ENCODE data around the gene IFT122. TPM values are rescaled to one million over a fixed set of nuclear protein-coding genes. Genes with fewer than 3 reads are reported as not detected.
A peak's percentile ranks its signal among the peaks of the same experiment; 100 is the strongest.

Gene IFT122
- total RNA-seq, 6 experiments from 2014 or later = 7.1 to 16.8 (median 11.5) TPM

- peak; percentile 56 to 83 (median 74) for ATAC-seq
- 36% methylated on average over 4 of the region's 4 CpGs for WGBS (ENCODE audit: insufficient coverage, low coverage, low lambda C conversion rate, missing lambda C conversion rate)
- intact Hi-C loops (cut with DNase I) = no loop called here
- Histone ChIP-seq H3K27me3 (no peaks in the 10 kb centered on the region), H3K27ac (peak overlapping the region; percentile 30 to 83 (median 35)), H3K9me3 (no peaks in the 10 kb centered on the region), H3K36me3 (peaks cover 0 to 5% (median 2%) of the 10 kb centered on the region in 4 donors), H3K4me3 (peak overlapping the region in 1 of 3 donors; percentile 3), H3K4me1 (peaks cover 0 to 52% (median 16%) of the 10 kb centered on the region in 4 donors)
- DNase-seq = peak in 1 of 3 donors; percentile 60
- TF ChIP-seq POLR2A (IDR thresholded peaks at IDR 0.05) = no peak
- TF ChIP-seq, protein P1, sequence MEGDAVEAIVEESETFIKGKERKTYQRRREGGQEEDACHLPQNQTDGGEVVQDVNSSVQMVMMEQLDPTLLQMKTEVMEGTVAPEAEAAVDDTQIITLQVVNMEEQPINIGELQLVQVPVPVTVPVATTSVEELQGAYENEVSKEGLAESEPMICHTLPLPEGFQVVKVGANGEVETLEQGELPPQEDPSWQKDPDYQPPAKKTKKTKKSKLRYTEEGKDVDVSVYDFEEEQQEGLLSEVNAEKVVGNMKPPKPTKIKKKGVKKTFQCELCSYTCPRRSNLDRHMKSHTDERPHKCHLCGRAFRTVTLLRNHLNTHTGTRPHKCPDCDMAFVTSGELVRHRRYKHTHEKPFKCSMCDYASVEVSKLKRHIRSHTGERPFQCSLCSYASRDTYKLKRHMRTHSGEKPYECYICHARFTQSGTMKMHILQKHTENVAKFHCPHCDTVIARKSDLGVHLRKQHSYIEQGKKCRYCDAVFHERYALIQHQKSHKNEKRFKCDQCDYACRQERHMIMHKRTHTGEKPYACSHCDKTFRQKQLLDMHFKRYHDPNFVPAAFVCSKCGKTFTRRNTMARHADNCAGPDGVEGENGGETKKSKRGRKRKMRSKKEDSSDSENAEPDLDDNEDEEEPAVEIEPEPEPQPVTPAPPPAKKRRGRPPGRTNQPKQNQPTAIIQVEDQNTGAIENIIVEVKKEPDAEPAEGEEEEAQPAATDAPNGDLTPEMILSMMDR (IDR thresholded peaks at IDR 0.05) = no peak
These were observed 33.2 kb downstream of the IFT122 start for GRCh38 chr3:129473067-129473768.

DNA sequence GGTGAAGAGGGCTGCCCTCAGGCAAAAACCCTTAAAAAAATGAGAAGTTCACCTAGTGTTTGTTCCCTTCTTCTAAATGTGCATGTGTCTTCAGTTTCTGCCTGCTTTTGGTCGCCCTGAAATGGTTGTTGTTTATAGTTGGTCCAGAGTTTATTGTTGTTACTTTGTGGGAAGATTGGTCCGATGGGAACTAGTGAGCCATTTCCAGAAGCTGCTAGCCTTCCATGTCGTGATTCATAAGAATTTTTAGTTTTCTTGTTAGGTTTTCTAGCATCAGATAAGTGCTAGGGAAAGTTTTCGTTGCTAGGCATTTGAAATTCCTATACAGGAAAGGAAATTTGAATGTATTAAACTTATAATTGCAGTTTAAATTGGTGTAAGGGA, 33.7 kb downstream of the IFT122 start:
- Histone ChIP-seq H3K9me3 (no peaks in the 10 kb centered on the region), H3K36me3 (peaks cover 0 to 11% (median 2%) of the 10 kb centered on the region in 4 donors), H3K4me1 (peaks cover 0 to 47% (median 14%) of the 10 kb centered on the region in 4 donors), H3K27me3 (no peaks in the 10 kb centered on the region), H3K27ac (peak overlapping the region in 2 of 3 donors; percentile 35 to 83), H3K4me3 (peak overlapping the region in 1 of 3 donors; percentile 3)
- no peak for TF ChIP-seq POLR2A (IDR thresholded peaks at IDR 0.05)
- TF ChIP-seq, protein P1 (IDR thresholded peaks at IDR 0.05) = no peak
- WGBS (ENCODE audit: insufficient coverage, low coverage, low lambda C conversion rate, missing lambda C conversion rate) = 60% methylated on average over 4 of the region's 4 CpGs
- ATAC-seq (no peak), DNase-seq (no peak)
- intact Hi-C loops (cut with DNase I) = no loop called here

- Histone ChIP-seq H3K4me1 (peaks cover 0 to 33% (median 7%) of the 10 kb centered on the region in 4 donors), H3K36me3 (peaks cover 0 to 20% (median 0%) of the 10 kb centered on the region in 4 donors), H3K27ac (no peak overlapping the region), H3K9me3 (no peaks in the 10 kb centered on the region), H3K27me3 (no peaks in the 10 kb centered on the region), H3K4me3 (no peak overlapping the region)
- no peak for TF ChIP-seq POLR2A (IDR thresholded peaks at IDR 0.05)
- TF ChIP-seq, protein P1 (IDR thresholded peaks at IDR 0.05) = no peak
- WGBS (ENCODE audit: insufficient coverage, low coverage, low lambda C conversion rate, missing lambda C conversion rate) = 94% methylated on average over 10 of the region's 10 CpGs
- intact Hi-C loops (cut with DNase I) = no loop called here
- DNase-seq (no peak), ATAC-seq (no peak)
These were observed 35.2 kb downstream of the IFT122 start for GRCh38 chr3:129474984-129475804.

DNA sequence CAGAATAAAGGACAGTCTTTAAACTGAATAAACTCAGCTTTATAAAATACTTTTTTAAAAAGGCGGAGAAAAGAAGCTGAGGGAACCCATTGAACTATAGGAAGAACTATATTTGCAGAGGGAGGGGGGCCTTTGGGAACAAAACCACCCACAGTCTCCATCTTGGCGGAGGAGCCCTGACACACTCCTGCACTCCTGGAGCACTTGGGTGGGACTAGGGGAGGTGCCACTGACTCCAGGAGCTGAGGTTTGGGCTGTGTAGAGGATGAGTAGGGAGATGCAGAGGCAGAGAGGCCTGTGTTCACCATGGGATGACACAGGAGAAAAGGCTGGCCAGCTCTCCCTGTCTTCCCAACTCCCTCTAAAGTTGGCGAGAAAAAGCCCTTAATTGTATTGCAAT, 35.8 kb downstream of the IFT122 start:
- H3K36me3 ChIP-seq = peaks cover 0 to 20% (median 0%) of the 10 kb centered on the region in 4 donors
- no peak for TF ChIP-seq POLR2A (IDR thresholded peaks at IDR 0.05)
- TF ChIP-seq, protein P1 (IDR thresholded peaks at IDR 0.05) = no peak
- no peak for ATAC-seq
- no peaks in the 10 kb centered on the region for H3K9me3 ChIP-seq
- 95% methylated on average over 3 of the region's 3 CpGs for WGBS (ENCODE audit: insufficient coverage, low coverage, low lambda C conversion rate, missing lambda C conversion rate)
- intact Hi-C loops (cut with DNase I) = no loop called here
- H3K4me3 ChIP-seq = no peak overlapping the region
- H3K27me3 ChIP-seq = no peaks in the 10 kb centered on the region
- H3K27ac ChIP-seq = no peak overlapping the region
- no peak for DNase-seq
- peaks cover 0 to 33% (median 7%) of the 10 kb centered on the region in 4 donors for H3K4me1 ChIP-seq

All from right lobe of liver (tissue), 6 donors.